ENCODE measurements around the gene CREB3L2. TPM values are rescaled to one million over a fixed set of nuclear protein-coding genes. Genes with fewer than 3 reads are reported as not detected.

Gene CREB3L2
- total and polyA plus RNA-seq, 7 donors: 2.2 to 14.7 (median 6.7) TPM

DNA sequence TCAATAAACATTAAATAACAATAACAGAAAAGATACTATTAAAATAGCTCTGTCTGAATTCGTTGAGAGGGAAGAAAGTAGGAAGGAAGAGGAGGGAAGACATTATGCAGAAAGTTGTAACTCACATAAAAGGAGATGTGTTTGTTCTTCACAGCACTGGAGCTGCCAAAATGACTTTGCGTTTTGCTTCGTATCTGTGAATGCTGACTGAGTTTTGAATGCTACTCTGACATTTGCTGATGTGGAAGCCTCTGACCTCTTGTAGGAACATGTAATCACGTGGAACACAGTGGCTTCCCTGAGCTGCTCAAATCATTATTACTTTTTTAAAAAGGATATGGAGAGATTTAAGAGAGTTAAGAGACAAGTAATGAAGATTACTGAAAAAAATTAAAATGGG, 139.5 kb downstream of the CREB3L2 start:
- H3K4me3 ChIP-seq: no peak overlapping the region
- TF ChIP-seq, protein P1, sequence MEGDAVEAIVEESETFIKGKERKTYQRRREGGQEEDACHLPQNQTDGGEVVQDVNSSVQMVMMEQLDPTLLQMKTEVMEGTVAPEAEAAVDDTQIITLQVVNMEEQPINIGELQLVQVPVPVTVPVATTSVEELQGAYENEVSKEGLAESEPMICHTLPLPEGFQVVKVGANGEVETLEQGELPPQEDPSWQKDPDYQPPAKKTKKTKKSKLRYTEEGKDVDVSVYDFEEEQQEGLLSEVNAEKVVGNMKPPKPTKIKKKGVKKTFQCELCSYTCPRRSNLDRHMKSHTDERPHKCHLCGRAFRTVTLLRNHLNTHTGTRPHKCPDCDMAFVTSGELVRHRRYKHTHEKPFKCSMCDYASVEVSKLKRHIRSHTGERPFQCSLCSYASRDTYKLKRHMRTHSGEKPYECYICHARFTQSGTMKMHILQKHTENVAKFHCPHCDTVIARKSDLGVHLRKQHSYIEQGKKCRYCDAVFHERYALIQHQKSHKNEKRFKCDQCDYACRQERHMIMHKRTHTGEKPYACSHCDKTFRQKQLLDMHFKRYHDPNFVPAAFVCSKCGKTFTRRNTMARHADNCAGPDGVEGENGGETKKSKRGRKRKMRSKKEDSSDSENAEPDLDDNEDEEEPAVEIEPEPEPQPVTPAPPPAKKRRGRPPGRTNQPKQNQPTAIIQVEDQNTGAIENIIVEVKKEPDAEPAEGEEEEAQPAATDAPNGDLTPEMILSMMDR (IDR thresholded peaks at IDR 0.05): no peak
- no peak overlapping the region for H3K27ac ChIP-seq
- no peaks in the 10 kb centered on the region for H3K4me1 ChIP-seq
- H3K9me3 ChIP-seq: peaks cover 6% of the 10 kb centered on the region
- DNase-seq (no peak), ATAC-seq (no peak)
- H3K36me3 ChIP-seq (ENCODE audit: insufficient read depth in 1 of 2, low read depth in 1 of 2): peaks cover 0 to 13% of the 10 kb centered on the region in 2 donors
- intact Hi-C loops (cut with DNase I): no loop called here
- H3K27me3 ChIP-seq (ENCODE audit: insufficient read depth in 3 of 3, low read length in 2 of 3): no peaks in the 10 kb centered on the region
- 54 to 70% (median 69%) methylated on average over 4 of the region's 4 CpGs for WGBS, 3 donors

DNA sequence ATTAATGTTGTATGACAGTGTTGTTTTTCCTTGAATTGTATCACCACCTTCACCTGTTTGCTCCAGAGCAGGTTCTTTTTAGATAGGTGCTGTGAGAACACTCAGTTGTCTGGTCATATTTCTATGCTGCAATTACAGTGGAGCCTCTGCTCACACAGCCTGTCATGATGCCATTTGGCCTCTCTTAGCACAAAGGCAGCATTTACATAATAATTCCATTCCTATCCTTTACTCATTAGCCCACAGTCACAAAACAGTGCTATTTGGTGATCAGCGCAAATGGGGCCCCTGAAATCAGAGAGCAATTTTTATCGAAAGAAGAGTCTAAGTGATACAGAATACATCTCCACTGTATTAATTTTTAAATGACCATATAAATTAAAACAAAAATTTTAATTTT, 141.3 kb downstream of the CREB3L2 start:
- no peak for ATAC-seq
- peaks cover 3 to 13% of the 10 kb centered on the region in 2 donors for H3K36me3 ChIP-seq (ENCODE audit: insufficient read depth in 1 of 2, low read depth in 1 of 2)
- no peak overlapping the region for H3K27ac ChIP-seq
- H3K9me3 ChIP-seq: no peaks in the 10 kb centered on the region
- 98 to 99% (median 99%) methylated on average over 2 of the region's 2 CpGs for WGBS, 3 donors
- intact Hi-C loops (cut with DNase I): no loop called here
- TF ChIP-seq, protein P1 (IDR thresholded peaks at IDR 0.05): no peak
- H3K4me3 ChIP-seq: no peak overlapping the region
- H3K27me3 ChIP-seq (ENCODE audit: insufficient read depth in 3 of 3, low read length in 2 of 3): no peaks in the 10 kb centered on the region
- H3K4me1 ChIP-seq: no peaks in the 10 kb centered on the region
- no peak for DNase-seq

DNA sequence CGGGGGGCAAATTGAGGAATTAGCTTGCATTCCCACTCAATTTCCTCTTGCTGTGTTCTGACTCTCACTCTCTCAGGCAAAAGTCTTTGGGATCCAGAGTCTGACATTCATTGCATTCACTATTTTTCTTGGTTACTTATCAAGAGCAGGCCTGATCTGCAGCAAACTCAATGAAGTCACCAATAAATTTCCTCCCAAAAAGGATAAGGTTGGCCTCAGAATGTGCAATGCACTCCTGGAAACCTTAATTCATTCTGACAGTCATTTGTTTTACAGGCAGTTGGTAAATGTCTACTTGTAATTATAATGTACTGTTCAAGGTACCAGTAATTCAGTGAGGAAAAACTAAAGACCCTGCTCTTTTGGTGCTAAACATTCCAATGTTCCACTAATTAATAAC, 148.8 kb downstream of the CREB3L2 start:
- H3K27me3 ChIP-seq (ENCODE audit: insufficient read depth in 3 of 3, low read length in 2 of 3): peaks cover 0 to 8% (median 0%) of the 10 kb centered on the region in 3 donors
- no peak overlapping the region for H3K27ac ChIP-seq
- no peaks in the 10 kb centered on the region for H3K4me1 ChIP-seq
- H3K36me3 ChIP-seq (ENCODE audit: insufficient read depth in 1 of 2, low read depth in 1 of 2): peaks cover 0 to 3% of the 10 kb centered on the region in 2 donors
- DNase-seq (no peak), ATAC-seq (no peak)
- TF ChIP-seq, protein P1 (IDR thresholded peaks at IDR 0.05): no peak
- intact Hi-C loops (cut with DNase I): no loop called here
- no peaks in the 10 kb centered on the region for H3K9me3 ChIP-seq
- H3K4me3 ChIP-seq: no peak overlapping the region
- WGBS, 3 donors: 89 to 100% (median 98%) methylated on average over 1 of the region's 1 CpG

DNA sequence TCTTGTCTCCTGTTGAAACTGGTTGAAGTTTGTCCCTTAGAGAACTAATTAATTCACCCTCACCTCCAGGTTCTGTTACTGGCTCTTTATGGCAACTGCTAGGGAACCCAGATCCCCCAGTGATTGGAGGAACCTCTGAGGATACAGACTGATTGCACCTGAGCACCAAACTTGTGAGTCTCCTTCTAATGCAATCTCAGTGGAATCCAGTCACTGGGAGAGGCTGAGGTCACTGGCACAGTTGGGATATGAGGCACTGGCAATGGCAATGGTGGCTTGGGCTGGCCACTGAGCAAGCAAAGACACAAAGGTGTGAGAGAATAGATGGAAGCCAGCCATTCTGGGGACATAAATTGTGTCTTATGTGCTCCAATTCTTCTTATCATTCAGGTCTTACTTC, 149.8 kb downstream of the CREB3L2 start:
- no peak for DNase-seq
- no peak for ATAC-seq
- intact Hi-C loops (cut with DNase I): no loop called here
- H3K4me3 ChIP-seq: no peak overlapping the region
- H3K27me3 ChIP-seq (ENCODE audit: insufficient read depth in 3 of 3, low read length in 2 of 3): peaks cover 0 to 17% (median 7%) of the 10 kb centered on the region in 3 donors
- H3K27ac ChIP-seq: no peak overlapping the region
- TF ChIP-seq, protein P1 (IDR thresholded peaks at IDR 0.05): no peak
- no peaks in the 10 kb centered on the region for H3K9me3 ChIP-seq
- no peaks in the 10 kb centered on the region for H3K4me1 ChIP-seq
- H3K36me3 ChIP-seq (ENCODE audit: insufficient read depth in 1 of 2, low read depth in 1 of 2): peaks cover 0 to 3% of the 10 kb centered on the region in 2 donors

All from psoas muscle (tissue), 8 donors.